ENCODE data around the gene NCKAP5. TPM values are rescaled to one million over a fixed set of nuclear protein-coding genes. Genes with fewer than 3 reads are reported as not detected.
A peak's percentile ranks its signal among the peaks of the same experiment; 100 is the strongest.

Gene NCKAP5
- total RNA-seq, 1 donor from 2014 or later = 2.7 TPM

DNA sequence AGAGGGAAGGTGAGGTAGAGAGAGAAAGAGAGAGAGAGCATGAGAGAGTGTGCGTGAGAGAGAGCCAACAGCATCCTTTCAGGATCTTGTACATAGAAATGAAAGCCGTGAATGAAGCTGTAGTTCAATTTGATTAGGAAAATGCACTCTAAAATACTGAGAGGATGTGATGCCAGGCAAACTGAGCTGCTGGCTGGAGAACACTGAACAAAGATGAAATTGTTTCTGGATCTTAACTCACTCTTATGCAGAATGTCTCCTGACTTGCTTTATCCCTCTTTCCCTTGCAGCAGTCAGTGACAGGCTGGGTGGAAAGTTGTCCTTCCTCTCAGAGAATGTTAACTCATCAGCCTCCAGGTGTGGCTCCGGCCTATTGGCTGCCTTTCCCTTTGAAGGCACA lies 908.9 kb downstream of the NCKAP5 start:
- H3K4me1 Mint-ChIP-seq (ENCODE audit: low read depth, unreplicated experiment) = peaks cover 27% of the 10 kb centered on the region
- H3K36me3 Mint-ChIP-seq (ENCODE audit: low read depth, unreplicated experiment) = peaks cover 18% of the 10 kb centered on the region
- TF ChIP-seq, protein P1, sequence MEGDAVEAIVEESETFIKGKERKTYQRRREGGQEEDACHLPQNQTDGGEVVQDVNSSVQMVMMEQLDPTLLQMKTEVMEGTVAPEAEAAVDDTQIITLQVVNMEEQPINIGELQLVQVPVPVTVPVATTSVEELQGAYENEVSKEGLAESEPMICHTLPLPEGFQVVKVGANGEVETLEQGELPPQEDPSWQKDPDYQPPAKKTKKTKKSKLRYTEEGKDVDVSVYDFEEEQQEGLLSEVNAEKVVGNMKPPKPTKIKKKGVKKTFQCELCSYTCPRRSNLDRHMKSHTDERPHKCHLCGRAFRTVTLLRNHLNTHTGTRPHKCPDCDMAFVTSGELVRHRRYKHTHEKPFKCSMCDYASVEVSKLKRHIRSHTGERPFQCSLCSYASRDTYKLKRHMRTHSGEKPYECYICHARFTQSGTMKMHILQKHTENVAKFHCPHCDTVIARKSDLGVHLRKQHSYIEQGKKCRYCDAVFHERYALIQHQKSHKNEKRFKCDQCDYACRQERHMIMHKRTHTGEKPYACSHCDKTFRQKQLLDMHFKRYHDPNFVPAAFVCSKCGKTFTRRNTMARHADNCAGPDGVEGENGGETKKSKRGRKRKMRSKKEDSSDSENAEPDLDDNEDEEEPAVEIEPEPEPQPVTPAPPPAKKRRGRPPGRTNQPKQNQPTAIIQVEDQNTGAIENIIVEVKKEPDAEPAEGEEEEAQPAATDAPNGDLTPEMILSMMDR (IDR thresholded peaks at IDR 0.05; ENCODE audit: insufficient read depth, low read depth, low read length) = no peak
- TF ChIP-seq EZH2 (IDR thresholded peaks at IDR 0.05; ENCODE audit: insufficient read depth, low read length) = no peak
- no peak overlapping the region for H3K27ac Mint-ChIP-seq (ENCODE audit: unreplicated experiment)
- H3K4me2 ChIP-seq (ENCODE audit: low read length) = no peak overlapping the region
- H3K36me3 ChIP-seq (ENCODE audit: insufficient read depth, low read length) = peaks cover 46% of the 10 kb centered on the region
- no peaks in the 10 kb centered on the region for H3K27me3 ChIP-seq (ENCODE audit: insufficient read depth, low read length)
- no peak overlapping the region for H3K9ac ChIP-seq (ENCODE audit: low read length)
- no peak overlapping the region for H3K27ac ChIP-seq (ENCODE audit: low read depth, low read length)
- H3K9me3 Mint-ChIP-seq (ENCODE audit: unreplicated experiment) = no peaks in the 10 kb centered on the region
- FAIRE-seq (no peak), DNase-seq (ENCODE audit: low read depth) (no peak)
- H3K4me3 Mint-ChIP-seq (ENCODE audit: unreplicated experiment) = no peak overlapping the region
- no peak overlapping the region for H3K4me3 ChIP-seq (ENCODE audit: insufficient read depth, low read depth, low read length)
- H3K79me2 ChIP-seq (ENCODE audit: insufficient read depth, low read length) = peaks cover 39% of the 10 kb centered on the region
- no peak overlapping the region for H2AFZ ChIP-seq (ENCODE audit: low read depth, low read length)
- no peaks in the 10 kb centered on the region for H3K9me3 ChIP-seq (ENCODE audit: insufficient read depth, low read depth, low read length)
- H4K20me1 ChIP-seq (ENCODE audit: insufficient read depth, low read length) = peaks cover 27% of the 10 kb centered on the region
- no peaks in the 10 kb centered on the region for H3K27me3 Mint-ChIP-seq (ENCODE audit: low read depth, unreplicated experiment)
- no peaks in the 10 kb centered on the region for H3K4me1 ChIP-seq (ENCODE audit: insufficient read depth, low read length)

DNA sequence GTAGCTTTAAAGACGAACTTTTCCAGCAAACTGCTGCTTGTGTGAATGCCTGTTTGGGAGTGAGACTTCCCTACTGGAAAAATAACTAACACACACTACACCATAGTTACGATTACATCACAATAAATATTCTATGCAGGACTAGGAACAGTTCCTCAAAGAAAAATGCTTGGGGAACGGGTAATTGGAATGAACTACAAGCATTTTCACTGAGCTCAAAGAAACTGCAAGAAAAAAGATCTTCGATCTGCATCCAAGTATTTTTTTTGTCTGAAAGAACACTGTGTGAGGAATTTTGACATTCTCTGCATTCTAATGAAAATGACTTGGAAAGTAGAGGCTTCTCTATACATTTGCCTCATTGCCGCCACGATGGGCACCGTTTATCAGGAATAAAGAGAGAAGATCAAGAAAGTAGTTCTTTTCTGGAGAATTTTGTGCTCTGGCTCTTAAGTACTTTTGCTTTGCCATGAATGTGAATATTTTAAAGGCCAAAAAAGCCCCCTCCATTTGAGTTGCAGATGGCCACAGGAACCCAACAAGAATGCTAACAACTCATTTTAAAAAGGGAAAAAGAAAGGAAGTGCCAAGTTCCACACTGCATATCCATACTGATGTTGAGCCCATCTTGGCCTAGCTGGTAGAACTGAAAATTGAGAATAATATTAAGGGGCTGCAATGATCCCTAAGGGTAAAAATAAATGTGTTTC lies 911.8 kb downstream of the NCKAP5 start:
- Mint-ChIP-seq H3K4me1 (ENCODE audit: low read depth, unreplicated experiment) (peaks cover 8% of the 10 kb centered on the region), H3K27me3 (ENCODE audit: low read depth, unreplicated experiment) (no peaks in the 10 kb centered on the region), H3K27ac (ENCODE audit: unreplicated experiment) (peak overlapping the region; percentile 72), H3K36me3 (ENCODE audit: low read depth, unreplicated experiment) (peaks cover 16% of the 10 kb centered on the region), H3K4me3 (ENCODE audit: unreplicated experiment) (no peak overlapping the region), H3K9me3 (ENCODE audit: unreplicated experiment) (no peaks in the 10 kb centered on the region)
- H3K4me2 ChIP-seq (ENCODE audit: low read length) = no peak overlapping the region
- H3K9me3 ChIP-seq (ENCODE audit: insufficient read depth, low read depth, low read length) = no peaks in the 10 kb centered on the region
- DNase-seq (ENCODE audit: low read depth) = peak; percentile 46
- no peak overlapping the region for H3K9ac ChIP-seq (ENCODE audit: low read length)
- H3K27me3 ChIP-seq (ENCODE audit: insufficient read depth, low read length) = no peaks in the 10 kb centered on the region
- peaks cover 14% of the 10 kb centered on the region for H3K4me1 ChIP-seq (ENCODE audit: insufficient read depth, low read length)
- H3K79me2 ChIP-seq (ENCODE audit: insufficient read depth, low read length) = peaks cover 48% of the 10 kb centered on the region
- H3K27ac ChIP-seq (ENCODE audit: low read depth, low read length) = no peak overlapping the region
- H3K4me3 ChIP-seq (ENCODE audit: insufficient read depth, low read depth, low read length) = no peak overlapping the region
- peaks cover 46% of the 10 kb centered on the region for H4K20me1 ChIP-seq (ENCODE audit: insufficient read depth, low read length)
- H2AFZ ChIP-seq (ENCODE audit: low read depth, low read length) = no peak overlapping the region
- peaks cover 37% of the 10 kb centered on the region for H3K36me3 ChIP-seq (ENCODE audit: insufficient read depth, low read length)
- no peak for TF ChIP-seq EZH2 (IDR thresholded peaks at IDR 0.05; ENCODE audit: insufficient read depth, low read length)
- TF ChIP-seq, protein P1 (IDR thresholded peaks at IDR 0.05; ENCODE audit: insufficient read depth, low read depth, low read length) = no peak
- FAIRE-seq = no peak

DNA sequence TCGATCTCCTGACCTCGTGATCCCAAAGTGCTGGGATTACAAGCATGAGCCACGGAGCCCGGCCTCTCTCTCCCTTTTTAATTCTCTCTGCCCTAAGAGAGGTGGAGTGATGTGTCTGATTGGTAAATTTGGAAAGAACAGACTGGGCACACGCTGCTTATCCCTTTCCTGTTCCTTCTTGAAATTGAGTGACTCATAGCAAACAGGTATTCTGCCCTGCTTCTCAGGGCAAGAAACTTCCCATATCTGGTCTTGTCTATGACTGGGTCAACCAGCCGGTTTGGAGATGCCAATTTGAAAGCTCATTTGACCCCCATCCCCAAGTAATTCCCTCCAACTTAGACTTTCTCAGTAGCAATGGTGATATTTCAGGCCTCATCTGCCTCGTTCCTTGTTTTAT lies 913.3 kb downstream of the NCKAP5 start:
- H3K9me3 ChIP-seq (ENCODE audit: insufficient read depth, low read depth, low read length) = no peaks in the 10 kb centered on the region
- Mint-ChIP-seq H3K9me3 (ENCODE audit: unreplicated experiment) (no peaks in the 10 kb centered on the region), H3K27ac (ENCODE audit: unreplicated experiment) (peak overlapping the region; percentile 11), H3K27me3 (ENCODE audit: low read depth, unreplicated experiment) (no peaks in the 10 kb centered on the region), H3K36me3 (ENCODE audit: low read depth, unreplicated experiment) (peaks cover 8% of the 10 kb centered on the region), H3K4me3 (ENCODE audit: unreplicated experiment) (no peak overlapping the region), H3K4me1 (ENCODE audit: low read depth, unreplicated experiment) (peaks cover 7% of the 10 kb centered on the region)
- no peaks in the 10 kb centered on the region for H3K27me3 ChIP-seq (ENCODE audit: insufficient read depth, low read length)
- no peak for TF ChIP-seq EZH2 (IDR thresholded peaks at IDR 0.05; ENCODE audit: insufficient read depth, low read length)
- TF ChIP-seq, protein P1 (IDR thresholded peaks at IDR 0.05; ENCODE audit: insufficient read depth, low read depth, low read length) = no peak
- H3K79me2 ChIP-seq (ENCODE audit: insufficient read depth, low read length) = peaks cover 56% of the 10 kb centered on the region
- peaks cover 56% of the 10 kb centered on the region for H4K20me1 ChIP-seq (ENCODE audit: insufficient read depth, low read length)
- no peak overlapping the region for H3K27ac ChIP-seq (ENCODE audit: low read depth, low read length)
- DNase-seq (ENCODE audit: low read depth) (no peak), FAIRE-seq (no peak)
- no peak overlapping the region for H3K4me2 ChIP-seq (ENCODE audit: low read length)
- H3K4me3 ChIP-seq (ENCODE audit: insufficient read depth, low read depth, low read length) = no peak overlapping the region
- peaks cover 23% of the 10 kb centered on the region for H3K36me3 ChIP-seq (ENCODE audit: insufficient read depth, low read length)
- H3K4me1 ChIP-seq (ENCODE audit: insufficient read depth, low read length) = peaks cover 15% of the 10 kb centered on the region
- no peak overlapping the region for H2AFZ ChIP-seq (ENCODE audit: low read depth, low read length)
- H3K9ac ChIP-seq (ENCODE audit: low read length) = no peak overlapping the region
